GM18498 (cell line): Measurements from ENCODE around the gene ARHGDIA.

ENCODE experiments used
- ATAC-seq: cut with Tn5 transposase; IDR thresholded peaks from one replicate; pipeline ENCODE4 v1.9.1; 2021; ENCODE audit warnings: mild to moderate bottlenecking, moderate library complexity; ENCODE audit not compliant: unreplicated experiment

ARHGDIA gene

GRCh38 chr17:81906476-81907218 lies 35.5 kb upstream of the ARHGDIA start:
- no peak for ATAC-seq

DNA sequence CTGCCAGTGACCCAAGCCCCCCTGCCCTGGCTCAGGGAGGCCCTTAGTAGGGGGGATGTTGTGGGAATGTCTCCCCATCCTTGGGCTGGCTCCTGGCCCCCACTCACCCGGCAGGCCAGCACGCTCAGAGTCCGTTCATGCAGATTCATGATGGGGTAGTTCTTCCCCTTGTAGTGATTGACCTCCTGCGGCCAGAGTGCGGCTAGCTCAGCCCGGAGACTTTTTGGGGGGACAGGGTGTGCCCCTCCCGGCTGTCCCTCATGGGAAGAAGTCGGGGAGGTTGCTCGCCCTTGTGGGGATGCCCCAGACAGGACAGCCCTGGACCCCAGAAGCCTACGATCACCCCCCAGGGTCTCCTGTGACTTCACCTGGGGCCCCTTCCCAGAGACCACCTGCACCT lies 34.9 kb upstream of the ARHGDIA start:
- no peak for ATAC-seq

DNA sequence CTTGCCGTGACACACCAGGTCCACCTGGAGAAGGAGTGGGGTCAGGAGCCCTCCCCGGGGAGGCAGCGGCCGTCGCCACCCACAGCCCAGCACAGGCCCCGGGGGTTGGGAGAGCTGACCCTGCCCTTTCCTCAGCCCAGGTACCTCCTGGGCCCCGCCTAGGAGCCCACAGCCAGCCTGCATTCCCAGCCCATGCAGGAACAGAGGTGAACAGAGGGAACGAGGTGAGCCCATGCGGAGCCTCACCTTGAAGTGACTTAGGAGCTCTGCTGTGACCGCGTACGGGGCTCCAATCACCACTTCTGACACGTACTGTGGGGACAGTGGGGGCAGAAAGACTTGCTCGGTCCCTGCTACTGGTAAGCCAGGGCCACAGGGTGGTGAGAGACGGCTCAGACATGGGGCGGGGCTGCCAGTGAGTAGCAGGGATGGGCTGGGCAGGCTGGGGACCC lies 34.3 kb upstream of the ARHGDIA start:
- ATAC-seq: no peak

- ATAC-seq: no peak
These were observed 33.7 kb upstream of the ARHGDIA start for GRCh38 chr17:81904600-81905423.

GRCh38 chr17:81903896-81904599 lies 32.9 kb upstream of the ARHGDIA start:
- ATAC-seq: no peak

- no peak for ATAC-seq
These were observed 32.3 kb upstream of the ARHGDIA start for GRCh38 chr17:81903415-81903831.

GRCh38 chr17:81902653-81903414 lies 31.7 kb upstream of the ARHGDIA start:
- no peak for ATAC-seq

DNA sequence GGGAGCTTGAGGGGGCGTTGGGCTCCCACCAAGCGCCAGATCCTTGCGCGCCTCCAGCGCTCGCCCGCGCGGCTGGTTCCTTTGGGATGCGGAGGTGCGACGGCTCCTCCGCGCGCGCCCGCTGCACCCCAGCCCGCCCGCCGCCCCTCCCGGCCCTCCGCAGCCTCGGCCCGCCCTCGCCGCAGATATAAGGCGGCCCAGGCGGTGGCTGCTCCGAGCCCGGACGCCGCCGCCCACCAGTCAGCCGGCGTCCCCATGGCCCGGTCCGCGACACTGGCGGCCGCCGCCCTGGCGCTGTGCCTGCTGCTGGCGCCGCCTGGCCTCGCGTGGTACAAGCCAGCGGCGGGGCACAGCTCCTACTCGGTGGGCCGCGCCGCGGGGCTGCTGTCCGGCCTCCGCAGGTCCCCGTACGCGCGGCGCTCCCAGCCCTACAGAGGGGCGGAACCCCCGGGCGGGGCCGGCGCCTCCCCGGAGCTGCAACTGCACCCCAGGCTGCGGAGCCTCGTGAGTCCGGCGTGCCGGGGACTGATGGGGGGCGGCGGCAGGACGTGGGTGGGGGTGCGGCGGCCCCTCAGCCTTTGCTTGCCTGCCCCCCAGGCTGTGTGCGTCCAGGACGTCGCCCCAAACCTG lies 31.0 kb upstream of the ARHGDIA start, which contains the start of gene NPB:
NPB (plus strand) TSS at position 216 of the 630 bp plus-strand sequence; CDS start at position 256, 40 bp downstream.
- no peak for ATAC-seq

DNA sequence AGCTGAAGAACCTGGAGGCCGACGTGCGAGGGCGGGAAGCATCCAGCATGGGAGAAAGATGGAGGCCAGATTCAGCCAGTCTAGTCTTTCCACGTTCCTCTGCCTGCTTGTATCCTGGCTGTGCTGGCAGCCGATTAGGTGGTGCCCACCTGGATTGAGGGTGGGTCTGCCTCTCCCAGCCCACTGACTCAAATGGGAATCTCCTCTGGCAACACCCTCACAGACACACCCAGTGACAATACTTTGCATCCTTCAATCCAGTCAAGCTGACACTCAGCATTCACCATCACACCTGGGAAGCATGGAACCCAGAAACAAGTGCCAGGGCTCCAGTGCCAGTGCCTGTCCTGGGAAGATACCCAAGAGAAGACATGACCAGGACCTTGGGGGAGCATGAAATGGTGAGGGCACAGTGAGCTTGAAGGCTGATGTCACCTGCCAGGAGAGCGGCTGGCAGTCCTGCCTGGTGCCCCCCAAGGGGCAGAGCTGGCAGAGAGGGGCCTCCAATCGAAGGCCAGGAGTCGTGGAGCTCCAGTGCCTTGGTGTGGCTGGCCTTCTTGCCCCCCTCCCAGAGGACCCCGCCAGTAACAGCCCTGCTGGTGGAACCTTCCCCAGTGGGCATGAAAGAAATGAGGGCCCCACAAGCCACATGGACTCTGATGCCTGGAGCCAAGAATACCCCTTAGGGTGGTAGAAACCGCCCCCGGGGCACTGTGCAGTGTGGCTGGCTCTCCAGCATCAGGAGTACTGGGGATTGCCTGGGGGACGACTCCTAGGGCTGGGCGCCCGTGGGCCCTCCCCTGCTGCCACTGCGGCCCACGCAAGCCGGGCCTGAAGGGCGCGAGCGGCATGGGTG lies 30.3 kb upstream of the ARHGDIA start:
- ATAC-seq: no peak

DNA sequence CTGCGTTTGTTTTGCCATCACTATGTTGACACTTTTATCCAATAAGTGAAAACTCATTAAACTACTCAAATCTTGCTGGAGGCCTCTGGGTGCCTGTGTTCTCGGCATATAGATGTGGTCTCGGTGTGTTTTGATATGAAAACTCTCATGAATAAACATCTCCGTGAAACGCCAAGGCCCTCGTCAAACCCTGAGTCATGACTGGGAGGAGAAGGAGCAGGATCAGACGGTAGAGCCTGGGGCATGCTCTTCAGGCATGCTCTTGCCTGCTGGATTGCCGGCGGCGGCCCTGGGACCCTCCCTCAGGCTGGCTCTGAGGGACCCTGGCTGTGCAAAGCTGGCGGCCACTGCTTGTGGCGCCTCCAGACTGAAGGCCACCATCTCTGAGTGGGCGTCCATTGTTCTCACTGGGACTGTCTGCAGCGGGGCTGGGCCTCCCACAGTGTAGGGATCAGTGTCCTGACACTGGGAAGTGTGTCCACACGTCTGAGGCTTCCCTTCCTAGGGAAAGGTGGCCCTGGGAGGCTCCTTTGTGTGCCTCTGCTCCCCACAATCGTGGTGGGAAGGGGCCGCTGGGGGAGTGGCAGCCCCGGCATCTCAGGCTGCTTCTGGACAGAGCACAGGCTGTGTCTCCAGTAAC lies 29.2 kb upstream of the ARHGDIA start:
- no peak for ATAC-seq

GRCh38 chr17:81899514-81900166 lies 28.5 kb upstream of the ARHGDIA start:
- ATAC-seq: no peak

DNA sequence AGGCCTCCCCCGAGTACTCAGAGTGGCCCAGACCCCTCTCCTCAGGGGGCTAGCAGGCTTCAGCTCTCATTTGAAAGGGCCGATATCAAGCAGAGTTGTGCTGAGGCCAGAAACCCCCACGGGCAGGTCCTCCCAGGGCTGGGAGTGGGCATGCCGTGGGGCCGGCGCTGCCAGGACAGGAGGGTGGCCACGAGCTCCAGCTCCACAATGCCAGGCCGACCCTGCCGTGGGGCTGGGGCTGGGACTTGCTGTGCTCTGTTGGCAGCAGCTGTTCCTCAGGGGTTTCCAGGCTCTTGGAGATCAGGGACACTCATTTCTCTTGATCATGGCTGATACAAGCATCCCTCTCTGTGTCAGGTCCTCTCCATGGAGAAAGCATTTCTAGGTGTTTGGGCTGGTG lies 27.7 kb upstream of the ARHGDIA start:
- no peak for ATAC-seq

DNA sequence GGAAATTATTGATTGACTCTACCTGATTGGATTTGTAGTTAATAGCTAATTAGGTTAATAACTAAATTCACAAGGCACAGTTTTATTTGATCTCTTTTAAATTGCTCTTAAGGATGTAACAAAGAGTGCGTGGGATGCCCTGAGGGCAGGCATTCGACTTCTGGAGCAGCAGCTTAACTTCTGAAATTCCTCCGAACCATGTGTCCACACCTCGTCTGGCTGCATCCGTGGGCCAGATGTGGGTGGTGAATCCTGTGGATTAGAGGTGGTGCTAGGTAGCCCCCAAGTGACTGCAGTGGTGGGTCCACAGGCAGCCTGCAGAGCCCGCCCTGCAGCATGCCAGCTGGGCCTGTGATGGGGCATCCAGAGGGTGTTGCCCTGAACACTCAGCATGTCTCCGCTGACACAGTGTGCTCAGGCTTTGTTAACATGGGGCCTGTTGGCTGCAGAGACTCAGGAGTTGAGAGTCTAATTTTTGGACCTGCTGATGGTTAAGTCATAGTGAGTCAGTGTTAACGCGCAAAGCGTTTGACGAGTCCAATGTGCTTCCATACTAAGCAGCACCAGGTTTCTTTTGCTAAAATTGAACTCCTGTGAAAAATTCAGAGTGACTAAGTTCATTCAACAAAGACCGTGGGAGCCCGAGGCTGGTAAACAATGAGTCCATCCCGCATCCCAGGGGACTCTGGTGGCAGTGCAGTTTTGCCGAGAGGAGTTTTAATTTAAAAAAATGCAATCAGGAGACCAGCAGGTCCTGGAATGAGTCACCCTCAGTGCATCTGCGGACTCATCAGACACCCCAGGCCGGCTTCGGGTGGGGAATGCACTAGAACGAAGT lies 27.1 kb upstream of the ARHGDIA start:
- ATAC-seq: no peak

DNA sequence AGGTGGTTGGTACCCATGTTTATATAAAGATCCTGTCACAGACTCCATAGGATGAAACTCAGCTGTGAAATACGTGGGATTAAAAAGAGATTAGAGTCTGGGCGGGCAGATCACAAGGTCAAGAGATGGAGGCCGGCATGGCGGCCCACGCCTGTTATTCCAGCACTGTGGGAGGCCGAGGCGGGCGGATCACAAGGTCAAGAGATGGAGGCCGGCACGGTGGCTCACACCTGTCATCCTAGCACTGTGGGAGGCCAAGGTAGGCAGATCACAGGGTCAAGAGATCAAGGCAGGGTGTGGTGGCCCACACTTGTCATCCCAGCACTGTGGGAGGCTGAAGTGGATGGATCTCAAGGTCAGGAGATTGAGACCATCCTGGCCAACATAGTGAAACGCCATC lies 24.3 kb upstream of the ARHGDIA start:
- no peak for ATAC-seq

GRCh38 chr17:81891303-81891552 lies 20.1 kb upstream of the ARHGDIA start:
- ATAC-seq: no peak

DNA sequence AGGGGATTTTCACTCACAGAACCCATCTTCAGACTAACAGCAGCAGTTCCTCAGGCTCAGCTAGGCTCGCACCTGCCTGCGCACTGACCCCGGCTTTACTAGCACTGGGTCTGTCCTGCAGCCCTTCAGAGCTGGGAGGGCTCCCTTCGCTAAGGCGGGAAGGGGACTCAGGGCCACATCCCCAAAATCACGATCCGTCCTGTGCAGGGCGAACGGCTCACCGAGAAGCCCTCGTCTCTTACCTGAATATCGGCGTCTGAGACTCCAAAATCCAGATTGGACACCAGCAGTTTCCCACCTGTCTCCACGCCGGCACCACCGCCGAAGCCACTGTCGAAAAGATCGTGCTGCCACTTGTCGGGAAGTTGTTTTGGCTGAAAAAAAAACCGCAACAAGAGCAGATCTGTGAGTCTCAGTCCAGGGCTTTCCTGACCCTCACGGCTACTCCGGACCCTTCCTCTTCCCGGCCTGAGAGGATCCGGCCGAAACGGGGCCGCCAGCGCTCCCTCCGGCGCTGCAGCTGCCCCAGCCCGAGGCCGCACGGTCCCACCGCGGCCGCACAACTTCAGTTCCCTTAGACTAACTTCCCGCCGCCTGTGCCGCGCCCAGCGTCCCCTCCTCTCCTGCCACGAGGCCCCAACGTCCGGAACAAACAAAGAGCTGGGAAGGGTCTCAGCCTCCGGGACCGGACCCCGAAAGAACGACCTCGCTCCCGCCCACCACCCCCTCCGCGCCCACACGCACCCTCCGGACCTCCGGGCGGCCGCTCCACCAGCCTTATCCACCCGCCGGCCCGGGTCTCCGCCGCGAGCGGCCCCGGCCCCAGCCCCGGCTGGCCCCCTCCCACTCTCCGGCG lies 19.5 kb upstream of the ARHGDIA start:
- no peak for ATAC-seq

- no peak for ATAC-seq
These were observed 18.5 kb upstream of the ARHGDIA start for GRCh38 chr17:81889602-81890001.
